ENCODE measurements around the gene STK35.

Gene STK35

GRCh38 chr20:2088891-2089290 lies 12.7 kb upstream of the STK35 start:
- in situ Hi-C loops (cut with HindIII; ENCODE audit: low pct_unique_long_range_greater_than_20kb, low sequenced_read_pairs) = no loop called here
- TF ChIP-seq JUND (IDR thresholded peaks at IDR 0.05; ENCODE audit: low read depth) = no peak
- DNase-seq (ENCODE audit: low read depth in 1 of 2, low spot score in 1 of 2) = no peak

DNA sequence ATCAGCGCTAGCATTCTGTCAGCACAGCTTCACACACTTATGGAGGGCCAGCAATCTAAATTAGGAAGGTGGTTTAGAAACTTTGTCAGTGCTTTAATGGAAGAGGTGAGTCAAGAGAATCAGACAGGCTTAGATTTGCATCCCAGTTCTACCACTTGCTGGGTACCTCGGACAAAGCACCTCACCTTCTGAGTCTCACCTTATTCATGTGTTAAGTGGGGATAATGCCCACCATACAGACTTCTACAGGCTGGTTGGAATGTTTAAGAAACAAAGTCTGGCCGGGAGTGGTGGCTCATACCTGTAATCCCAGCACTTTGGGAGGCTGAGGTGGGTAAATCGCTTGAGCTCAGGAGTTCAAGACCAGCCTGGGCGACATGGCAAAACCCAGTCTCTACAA lies 12.2 kb upstream of the STK35 start:
- DNase-seq (ENCODE audit: low read depth in 1 of 2, low spot score in 1 of 2) = no peak
- in situ Hi-C loops (cut with HindIII; ENCODE audit: low pct_unique_long_range_greater_than_20kb, low sequenced_read_pairs) = no loop called here
- no peak for TF ChIP-seq JUND (IDR thresholded peaks at IDR 0.05; ENCODE audit: low read depth)

GRCh38 chr20:2093159-2093781 lies 8.4 kb upstream of the STK35 start:
- TF ChIP-seq JUND (IDR thresholded peaks at IDR 0.05; ENCODE audit: low read depth) = no peak
- peak in 1 of 2 experiments; percentile 49 for DNase-seq (ENCODE audit: low read depth in 1 of 2, low spot score in 1 of 2)
- in situ Hi-C loops (cut with HindIII; ENCODE audit: low pct_unique_long_range_greater_than_20kb, low sequenced_read_pairs) = no loop called here

DNA sequence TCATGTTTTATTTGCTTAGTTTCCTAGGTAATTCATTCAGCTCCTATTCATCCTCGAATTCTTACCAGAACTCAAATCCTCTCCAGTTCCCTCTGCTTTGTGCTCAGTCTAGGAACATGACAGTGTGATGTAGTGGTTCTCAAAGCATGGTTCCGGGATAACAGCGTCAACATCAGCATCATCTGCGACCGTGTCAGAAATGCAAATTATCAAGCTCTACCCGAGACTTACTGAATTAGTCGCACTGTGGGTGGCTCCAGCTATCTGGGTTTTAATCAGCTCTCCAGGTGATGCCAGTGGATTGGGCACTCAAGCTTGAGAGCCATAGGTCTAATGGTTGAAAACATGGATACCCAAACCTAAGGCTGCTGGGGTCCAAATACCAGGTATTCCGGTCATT lies 7.7 kb upstream of the STK35 start:
- DNase-seq (ENCODE audit: low read depth in 1 of 2, low spot score in 1 of 2) = no peak
- in situ Hi-C loops (cut with HindIII; ENCODE audit: low pct_unique_long_range_greater_than_20kb, low sequenced_read_pairs) = no loop called here
- TF ChIP-seq JUND (IDR thresholded peaks at IDR 0.05; ENCODE audit: low read depth) = no peak

DNA sequence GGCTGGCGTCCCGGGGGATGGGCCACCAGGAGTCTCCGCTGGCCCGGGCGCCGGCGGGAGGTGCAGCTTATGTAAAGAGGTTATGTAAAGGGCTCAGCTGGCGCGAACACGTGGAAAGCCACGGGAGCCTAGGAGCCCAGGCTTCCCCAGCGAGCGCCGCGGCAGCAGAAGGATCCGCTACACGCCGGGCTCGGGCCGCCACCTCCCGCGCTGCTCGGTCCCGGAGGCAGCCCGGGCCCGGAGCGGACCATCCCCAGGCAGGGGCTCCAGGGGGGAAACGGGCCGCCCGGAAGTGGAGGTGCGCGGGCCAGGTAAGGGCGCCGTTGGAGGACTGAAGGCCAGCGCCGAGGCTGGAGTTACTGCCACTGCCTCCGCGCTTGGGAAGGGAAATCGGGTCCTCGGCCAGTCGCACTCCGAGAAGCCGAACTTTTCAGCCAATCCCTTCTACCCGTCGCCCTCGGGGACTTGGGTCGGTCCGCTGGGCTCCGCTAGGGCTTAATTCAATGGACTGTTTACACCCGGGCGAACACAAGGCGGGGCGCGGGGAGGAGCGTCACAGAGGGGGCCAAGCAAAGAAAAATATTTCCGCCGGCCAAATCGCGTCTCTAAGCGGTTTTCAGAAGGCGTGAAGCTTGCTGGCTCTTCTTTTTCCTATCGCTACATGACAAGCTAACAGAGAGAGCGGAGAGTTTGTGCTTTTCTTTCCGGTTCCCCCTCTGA lies 398 bp downstream of the STK35 start:
- DNase-seq (ENCODE audit: low read depth in 1 of 2, low spot score in 1 of 2) = peak; percentile 88 to 96
- TF ChIP-seq JUND (IDR thresholded peaks at IDR 0.05; ENCODE audit: low read depth) = peak; percentile 58; the same call in 1 of the 2 replicates
- in situ Hi-C loops (cut with HindIII; ENCODE audit: low pct_unique_long_range_greater_than_20kb, low sequenced_read_pairs) = no loop called here

DNA sequence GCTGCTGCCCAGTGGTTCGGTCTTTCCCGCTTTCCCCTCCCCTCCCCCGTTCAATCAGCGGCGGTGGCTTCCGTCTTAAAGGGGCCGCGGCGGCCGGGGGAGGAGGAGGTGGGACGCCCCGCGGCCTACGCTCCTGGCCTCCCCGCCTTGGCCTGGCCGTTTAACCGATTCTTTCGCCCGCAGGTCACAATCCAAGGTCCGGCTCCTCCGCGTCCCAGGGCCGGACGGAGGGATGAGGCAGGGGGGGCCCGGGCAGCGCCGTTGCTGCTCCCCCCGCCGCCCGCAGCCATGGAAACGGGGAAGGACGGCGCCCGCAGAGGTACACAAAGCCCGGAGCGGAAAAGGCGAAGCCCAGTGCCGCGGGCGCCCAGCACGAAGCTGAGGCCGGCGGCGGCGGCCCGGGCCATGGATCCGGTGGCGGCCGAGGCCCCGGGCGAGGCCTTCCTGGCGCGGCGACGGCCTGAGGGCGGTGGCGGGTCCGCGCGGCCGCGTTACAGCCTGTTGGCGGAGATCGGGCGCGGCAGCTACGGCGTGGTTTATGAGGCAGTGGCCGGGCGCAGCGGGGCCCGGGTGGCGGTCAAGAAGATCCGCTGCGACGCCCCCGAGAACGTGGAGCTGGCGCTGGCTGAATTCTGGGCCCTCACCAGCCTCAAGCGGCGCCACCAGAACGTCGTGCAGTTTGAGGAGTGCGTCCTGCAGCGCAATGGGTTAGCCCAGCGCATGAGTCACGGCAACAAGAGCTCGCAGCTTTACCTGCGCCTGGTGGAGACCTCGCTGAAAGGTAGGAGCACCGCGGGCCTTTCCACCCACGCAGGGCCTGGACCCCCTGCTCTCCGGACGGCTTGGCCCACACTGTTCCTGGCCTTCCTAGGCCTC lies 1.2 kb downstream of the STK35 start:
- in situ Hi-C loops (cut with HindIII; ENCODE audit: low pct_unique_long_range_greater_than_20kb, low sequenced_read_pairs) = no loop called here
- DNase-seq (ENCODE audit: low read depth in 1 of 2, low spot score in 1 of 2) = peak; percentile 88 to 93
- no peak for TF ChIP-seq JUND (IDR thresholded peaks at IDR 0.05; ENCODE audit: low read depth)

DNA sequence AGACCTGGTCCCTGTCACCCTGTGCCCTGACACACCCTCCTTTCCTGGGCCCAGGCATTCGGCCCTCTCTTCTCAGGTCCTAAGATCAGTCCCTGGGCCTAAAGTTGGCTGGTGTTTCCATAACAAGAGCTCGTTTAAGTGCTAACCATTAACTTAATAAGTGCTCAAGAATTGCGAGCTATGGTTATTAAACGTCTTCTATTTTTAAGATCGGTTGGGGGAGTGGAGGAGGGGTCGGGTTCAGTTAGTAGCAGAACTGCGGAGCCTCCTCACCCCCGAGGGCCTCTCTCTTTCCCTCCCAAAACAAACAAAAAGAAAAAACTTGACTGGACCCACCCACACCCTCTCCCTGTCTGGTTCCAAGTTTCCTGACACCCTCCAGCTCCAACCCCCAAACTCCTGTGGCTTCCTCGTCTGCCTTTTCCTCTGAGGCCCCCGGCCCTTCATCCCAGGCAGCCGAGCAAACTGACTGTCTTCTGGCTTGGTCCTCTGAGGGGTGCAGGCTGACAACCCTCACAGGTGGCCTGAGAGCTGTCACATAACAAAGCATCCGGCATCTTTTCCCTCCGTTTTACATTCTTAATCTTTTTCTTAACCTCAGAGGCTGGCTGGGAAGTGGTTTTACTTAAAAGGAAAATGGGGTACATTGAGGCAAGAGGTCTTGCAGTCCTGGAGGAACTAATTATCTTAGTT lies 2.0 kb downstream of the STK35 start:
- in situ Hi-C loops (cut with HindIII; ENCODE audit: low pct_unique_long_range_greater_than_20kb, low sequenced_read_pairs) = no loop called here
- DNase-seq (ENCODE audit: low read depth in 1 of 2, low spot score in 1 of 2) = no peak
- no peak for TF ChIP-seq JUND (IDR thresholded peaks at IDR 0.05; ENCODE audit: low read depth)

- no peak for DNase-seq (ENCODE audit: low read depth in 1 of 2, low spot score in 1 of 2)
- no peak for TF ChIP-seq JUND (IDR thresholded peaks at IDR 0.05; ENCODE audit: low read depth)
- in situ Hi-C loops (cut with HindIII; ENCODE audit: low pct_unique_long_range_greater_than_20kb, low sequenced_read_pairs) = no loop called here
Observed at GRCh38 chr20:2104236-2104635, 2.6 kb downstream of the STK35 start.

GRCh38 chr20:2108498-2108897 lies 6.9 kb downstream of the STK35 start:
- no peak for DNase-seq (ENCODE audit: low read depth in 1 of 2, low spot score in 1 of 2)
- TF ChIP-seq JUND (IDR thresholded peaks at IDR 0.05; ENCODE audit: low read depth) = no peak
- in situ Hi-C loops (cut with HindIII; ENCODE audit: low pct_unique_long_range_greater_than_20kb, low sequenced_read_pairs) = no loop called here

DNA sequence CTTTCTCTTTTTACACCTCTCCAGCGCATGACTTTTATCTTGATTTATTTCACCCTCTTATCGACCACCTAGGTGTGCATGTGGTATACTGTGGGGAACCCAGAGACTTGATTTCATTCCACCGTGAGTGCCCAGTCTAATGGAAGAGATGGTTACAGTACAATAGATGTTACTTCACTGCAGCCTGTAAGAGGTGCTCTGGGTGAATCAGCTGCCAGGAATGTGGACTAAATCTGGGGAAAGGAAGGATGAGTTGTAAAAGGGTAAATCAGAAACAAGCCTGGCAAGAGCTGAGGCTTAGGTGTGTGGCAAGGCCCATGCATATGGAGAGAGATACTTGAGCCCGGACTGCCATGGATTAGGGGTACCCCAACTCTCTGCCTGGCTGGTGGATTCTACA lies 7.4 kb downstream of the STK35 start:
- no peak for TF ChIP-seq JUND (IDR thresholded peaks at IDR 0.05; ENCODE audit: low read depth)
- no peak for DNase-seq (ENCODE audit: low read depth in 1 of 2, low spot score in 1 of 2)
- in situ Hi-C loops (cut with HindIII; ENCODE audit: low pct_unique_long_range_greater_than_20kb, low sequenced_read_pairs) = no loop called here

- in situ Hi-C loops (cut with HindIII; ENCODE audit: low pct_unique_long_range_greater_than_20kb, low sequenced_read_pairs) = no loop called here
- DNase-seq (ENCODE audit: low read depth in 1 of 2, low spot score in 1 of 2) = no peak
- no peak for TF ChIP-seq JUND (IDR thresholded peaks at IDR 0.05; ENCODE audit: low read depth)
Observed at GRCh38 chr20:2109425-2110210, 8.0 kb downstream of the STK35 start.

- TF ChIP-seq JUND (IDR thresholded peaks at IDR 0.05; ENCODE audit: low read depth) = no peak
- in situ Hi-C loops (cut with HindIII; ENCODE audit: low pct_unique_long_range_greater_than_20kb, low sequenced_read_pairs) = no loop called here
- no peak for DNase-seq (ENCODE audit: low read depth in 1 of 2, low spot score in 1 of 2)
Observed at GRCh38 chr20:2112910-2113309, 11.3 kb downstream of the STK35 start.
